CD4-positive, alpha-beta T cell (primary cell): ENCODE results near the gene TLX2. TPM values are rescaled to one million over a fixed set of nuclear protein-coding genes. Genes with fewer than 3 reads are reported as not detected.
A peak's percentile ranks its signal among the peaks of the same experiment; 100 is the strongest.

Source experiments
- ATAC-seq: fragments of 200-7000 bp; cut with Tn5 transposase; one replicate; pipeline ENCODE4 v1.10.0; 2022; ENCODE audit warnings: mild to moderate bottlenecking; ENCODE audit not compliant: poor library complexity
- CTCF ChIA-PET: fragments of 350-600 bp; sonication (Branson Sonifier 250); formaldehyde crosslinking; loops from one replicate; lab custom pipeline; 2021; ENCODE audit warnings: antibody characterized with exemption, inconsistent platforms; lab: Charles Lee
- POLR2A ChIA-PET: fragments of 350-600 bp; sonication (Branson Sonifier 250); formaldehyde crosslinking; loops from one replicate; lab custom pipeline; 2021; ENCODE audit warnings: antibody characterized with exemption, inconsistent platforms; lab: Charles Lee
- DNase-seq, 14 experiments: peaks; one replicate each; pipeline ENCODE4 v3.0.0-alpha.2; 2013 to 2020; ENCODE audit warnings: mixed read lengths in 2 of 14
- H3K27ac ChIP-seq, 2 donors: one replicate each; pipeline versions ENCODE4 v1.5.1 to v1.7.0; 2013; ENCODE audit warnings: low read length in 2 of 2, low read depth in 1 of 2, mild to moderate bottlenecking in 1 of 2
- H3K27me3 ChIP-seq, 2 experiments: 1 replicate in 1 of 2; 2 replicates in 1 of 2; pipeline versions ENCODE4 v1.6.1 to v1.7.0; 2013; ENCODE audit warnings: low read length in 2 of 2, control low read depth in 1 of 2, mild to moderate bottlenecking in 1 of 2, moderate library complexity in 1 of 2; ENCODE audit not compliant: insufficient read depth in 2 of 2, control insufficient read depth in 1 of 2
- H3K36me3 ChIP-seq: one replicate; pipeline ENCODE4 v1.6.1; 2013; ENCODE audit warnings: low read length, control low read depth; ENCODE audit not compliant: insufficient read depth
- H3K4me1 ChIP-seq: one replicate; pipeline ENCODE4 v1.6.1; 2013; ENCODE audit warnings: low read length, control low read depth; ENCODE audit not compliant: insufficient read depth
- H3K4me3 ChIP-seq: one replicate; pipeline ENCODE4 v1.5.1; 2013; ENCODE audit warnings: mild to moderate bottlenecking, low read length, moderate library complexity
- H3K9me3 ChIP-seq, 2 experiments: 1 replicate in 1 of 2; 2 replicates in 1 of 2; pipeline versions ENCODE4 v1.6.1 to v1.7.0; 2013; ENCODE audit warnings: low read length in 2 of 2, mild to moderate bottlenecking in 2 of 2, control low read depth in 1 of 2, moderate library complexity in 1 of 2; ENCODE audit not compliant: control insufficient read depth in 1 of 2, insufficient read depth in 1 of 2
- H3K27ac Mint-ChIP-seq: one replicate; pipeline ENCODE4 v1.8.0; 2020; ENCODE audit warnings: mixed read lengths
- H3K27me3 Mint-ChIP-seq: one replicate; pipeline ENCODE4 v1.8.0; 2021; ENCODE audit warnings: mixed read lengths
- H3K36me3 Mint-ChIP-seq: one replicate; pipeline ENCODE4 v1.8.0; 2021; ENCODE audit warnings: low read depth, mixed read lengths
- H3K4me1 Mint-ChIP-seq: one replicate; pipeline ENCODE4 v1.8.0; 2021; ENCODE audit warnings: low read depth, mixed read lengths
- H3K4me3 Mint-ChIP-seq: one replicate; pipeline ENCODE4 v1.8.0; 2020; ENCODE audit warnings: mild to moderate bottlenecking, mixed read lengths
- H3K9me3 Mint-ChIP-seq: one replicate; pipeline ENCODE4 v1.8.0; 2020; ENCODE audit warnings: mixed read lengths
- intact Hi-C, 2 experiments: fragments of 100-400 bp; cut with DNase I in 1 of 2; cut with micrococcal nuclease in 1 of 2; formaldehyde crosslinking; loops; one replicate each; pipeline versions ENCODE4 v1.15.1 to v1.9.0; 2023 to 2025; cut with DNase I, micrococcal nuclease
- total RNA-seq, 174 experiments: library from RNA in 2 of 174; stranded (reverse) in 2 of 174; gene quantifications; one replicate each; pipeline ENCODE4 v1.2.3 and lab custom pipeline; 2021 to 2026
- TF ChIP-seq, protein P1 (sequence below): fragments of 200-600 bp; IDR thresholded peaks from one replicate; pipeline ENCODE4 v1.8.0; 2022; ENCODE audit warnings: antibody characterized with exemption, mild to moderate bottlenecking

The TLX2 gene
- total RNA-seq, 2 experiments from 2014 or later: 0.14 to 0.30 TPM

DNA sequence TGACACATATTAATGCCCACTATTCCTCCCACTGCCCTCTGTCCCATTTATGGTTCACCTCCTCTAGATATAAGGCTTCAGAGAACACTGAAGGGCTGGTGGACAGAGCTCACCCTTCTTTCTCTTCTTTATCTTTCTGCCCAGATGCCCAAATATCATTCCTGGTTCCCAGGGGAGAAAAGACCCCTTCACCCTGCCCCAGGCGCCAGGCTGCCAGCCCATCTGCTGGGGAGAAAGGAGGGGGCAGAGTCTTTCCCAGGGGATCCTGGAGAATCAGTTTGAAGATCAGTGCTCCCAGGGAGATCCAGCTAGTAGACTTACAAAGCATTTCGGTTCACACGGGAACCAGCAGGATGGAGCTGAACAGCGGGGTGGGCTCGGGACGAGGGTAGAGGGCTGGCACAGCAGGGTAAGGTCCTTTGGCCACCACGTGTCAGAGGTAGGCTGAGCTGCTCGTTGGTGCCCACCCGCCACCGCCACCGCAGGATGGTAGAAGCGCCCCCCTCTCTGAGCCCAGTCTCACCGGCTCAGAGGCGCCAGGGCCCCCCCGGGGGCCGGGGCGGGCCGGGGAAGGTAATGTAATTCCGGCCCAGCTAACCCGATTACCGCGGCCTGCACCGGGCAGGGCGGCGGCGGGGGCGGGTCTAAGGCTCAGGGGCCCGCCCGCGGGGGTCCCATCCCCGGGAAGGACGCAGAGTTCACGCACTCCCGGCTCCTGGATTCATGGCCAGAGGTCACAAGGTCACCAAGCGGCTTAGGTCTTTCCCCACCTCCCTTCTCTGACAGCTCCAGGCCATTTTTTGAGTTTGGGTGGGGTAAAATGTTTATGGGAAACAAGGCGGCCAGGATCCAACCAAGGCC is 1.3 kb upstream of the TLX2 start:
- ATAC-seq (no peak), DNase-seq (no peak)
- Histone ChIP-seq H3K27me3 (peaks cover 56 to 58% of the 10 kb centered on the region in 2 experiments), H3K9me3 (peaks cover 0 to 36% of the 10 kb centered on the region in 2 experiments), H3K4me3 (no peak overlapping the region), H3K27ac (no peak overlapping the region), H3K4me1 (peaks cover 45% of the 10 kb centered on the region), H3K36me3 (no peaks in the 10 kb centered on the region)
- Mint-ChIP-seq H3K27me3 (peaks cover 73% of the 10 kb centered on the region), H3K27ac (no peak overlapping the region), H3K4me1 (peaks cover 28% of the 10 kb centered on the region), H3K4me3 (peak overlapping the region; percentile 69), H3K9me3 (no peaks in the 10 kb centered on the region), H3K36me3 (peaks cover 1% of the 10 kb centered on the region)
- intact Hi-C loops: no loop called here
- CTCF ChIA-PET: no interaction called here
- POLR2A ChIA-PET: interaction anchor here (0.7 to 2.0 kb wide), 4 partner anchors 9 to 18 kb away, joined by 3 to 10 read pairs (median 3); partner anchors contain the start of genes AUP1 and HTRA2
- TF ChIP-seq, protein P1, sequence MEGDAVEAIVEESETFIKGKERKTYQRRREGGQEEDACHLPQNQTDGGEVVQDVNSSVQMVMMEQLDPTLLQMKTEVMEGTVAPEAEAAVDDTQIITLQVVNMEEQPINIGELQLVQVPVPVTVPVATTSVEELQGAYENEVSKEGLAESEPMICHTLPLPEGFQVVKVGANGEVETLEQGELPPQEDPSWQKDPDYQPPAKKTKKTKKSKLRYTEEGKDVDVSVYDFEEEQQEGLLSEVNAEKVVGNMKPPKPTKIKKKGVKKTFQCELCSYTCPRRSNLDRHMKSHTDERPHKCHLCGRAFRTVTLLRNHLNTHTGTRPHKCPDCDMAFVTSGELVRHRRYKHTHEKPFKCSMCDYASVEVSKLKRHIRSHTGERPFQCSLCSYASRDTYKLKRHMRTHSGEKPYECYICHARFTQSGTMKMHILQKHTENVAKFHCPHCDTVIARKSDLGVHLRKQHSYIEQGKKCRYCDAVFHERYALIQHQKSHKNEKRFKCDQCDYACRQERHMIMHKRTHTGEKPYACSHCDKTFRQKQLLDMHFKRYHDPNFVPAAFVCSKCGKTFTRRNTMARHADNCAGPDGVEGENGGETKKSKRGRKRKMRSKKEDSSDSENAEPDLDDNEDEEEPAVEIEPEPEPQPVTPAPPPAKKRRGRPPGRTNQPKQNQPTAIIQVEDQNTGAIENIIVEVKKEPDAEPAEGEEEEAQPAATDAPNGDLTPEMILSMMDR: no peak

DNA sequence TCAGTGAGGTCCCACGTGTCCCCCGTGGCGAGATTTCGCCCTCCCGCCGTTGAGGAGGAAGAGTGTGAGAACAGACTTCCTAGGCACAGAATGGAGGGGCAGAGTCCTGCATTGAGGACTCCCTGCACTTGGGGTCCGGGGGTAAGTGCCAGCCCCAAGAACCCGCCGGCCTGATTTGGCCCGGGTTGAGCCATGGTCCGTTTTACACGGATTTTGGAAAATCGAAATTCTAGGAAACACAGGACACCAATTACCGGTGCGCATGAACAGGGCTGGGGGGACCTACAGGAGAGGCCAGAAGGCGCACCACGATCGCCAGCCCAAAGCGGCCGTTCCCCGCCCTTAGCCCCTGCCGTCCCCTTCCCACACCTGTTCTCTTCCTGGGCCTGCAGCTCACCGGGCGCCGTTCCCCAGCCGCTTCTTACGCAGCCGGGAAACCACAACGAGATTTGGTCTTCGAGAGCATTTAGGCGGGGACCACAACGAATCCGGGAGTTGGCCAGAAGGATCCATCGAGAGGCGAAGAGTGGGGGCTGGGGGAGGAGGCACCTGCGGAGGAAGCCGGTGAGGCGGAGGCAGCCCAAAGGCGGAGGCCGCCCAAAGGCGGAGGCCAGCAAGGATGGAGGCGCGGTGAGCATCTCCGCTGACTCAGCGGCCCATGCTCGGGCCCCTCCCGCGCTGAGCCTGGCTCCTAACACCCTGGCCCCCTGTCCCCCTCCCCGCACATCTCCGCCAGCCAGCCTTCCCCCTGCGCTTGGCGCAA is 464 bp upstream of the TLX2 start:
- peaks cover 64 to 65% of the 10 kb centered on the region in 2 experiments for H3K27me3 ChIP-seq

More for the DNA sequence above, 464 bp upstream of the TLX2 start:
- peaks cover 82% of the 10 kb centered on the region for H3K27me3 Mint-ChIP-seq
- ChIA-PET POLR2A (interaction anchor here (0.7 to 2.0 kb wide), 5 partner anchors 10 to 59 kb away, joined by 3 to 10 read pairs (median 3); partner anchors contain the start of genes AUP1 and HTRA2), CTCF (interaction anchor here (0.9 kb wide), 1 partner anchor 16 kb away, joined by 4 read pairs; the partner anchor contains the start of genes AUP1 and HTRA2)
- H3K4me1 Mint-ChIP-seq: peaks cover 20% of the 10 kb centered on the region
- DNase-seq: peak in 5 of 14 experiments; percentile 22 to 55 (median 44)
- no peak overlapping the region for H3K27ac Mint-ChIP-seq
- intact Hi-C loops: loop anchor here in 1 of 2 experiments (2.0 kb wide), 1 partner anchor 15 kb away; the partner anchor contains the start of genes AUP1 and HTRA2
- H3K36me3 ChIP-seq: no peaks in the 10 kb centered on the region
- peak; percentile 19 for ATAC-seq
- H3K27ac ChIP-seq: no peak overlapping the region
- peaks cover 0 to 36% of the 10 kb centered on the region in 2 experiments for H3K9me3 ChIP-seq
- no peaks in the 10 kb centered on the region for H3K9me3 Mint-ChIP-seq
- peaks cover 40% of the 10 kb centered on the region for H3K4me1 ChIP-seq
- no peaks in the 10 kb centered on the region for H3K36me3 Mint-ChIP-seq
- peak overlapping the region; percentile 25 for H3K4me3 ChIP-seq
- TF ChIP-seq, protein P1: no peak
- H3K4me3 Mint-ChIP-seq: peak overlapping the region; percentile 69
